Hepatocyte (in vitro differentiated cells): ENCODE results near the gene PCED1A. TPM values are rescaled to one million over a fixed set of nuclear protein-coding genes. Genes with fewer than 3 reads are reported as not detected.

ENCODE experiments used
- DNase-seq: peaks from one replicate; pipeline ENCODE4 v3.0.0-alpha.2; 2016; ENCODE audit warnings: low spot score
- H2AFZ ChIP-seq: fragments of 200-600 bp; sonication (generic); 2 replicates; pipeline ENCODE4 v1.6.0; 2016; ENCODE audit warnings: antibody characterized with exemption, mild to moderate bottlenecking
- H3K27ac ChIP-seq: fragments of 200-600 bp; sonication (generic); 2 replicates; pipeline ENCODE4 v1.5.1; 2016; ENCODE audit warnings: mild to moderate bottlenecking
- H3K27me3 ChIP-seq: fragments of 200-600 bp; sonication (generic); 2 replicates; pipeline ENCODE4 v1.6.1; 2016
- H3K36me3 ChIP-seq: fragments of 200-600 bp; sonication (generic); replicated peaks from 2 replicates; pipeline ENCODE4 v1.5.1; 2016; ENCODE audit warnings: low read depth; ENCODE audit not compliant: insufficient read depth
- H3K4me1 ChIP-seq: fragments of 200-600 bp; sonication (generic); 2 replicates; pipeline ENCODE4 v1.5.1; 2016; ENCODE audit warnings: mild to moderate bottlenecking, moderate library complexity; ENCODE audit not compliant: insufficient read depth
- H3K4me2 ChIP-seq: fragments of 200-600 bp; sonication (generic); 2 replicates; pipeline ENCODE4 v1.6.0; 2016
- H3K4me3 ChIP-seq: fragments of 200-600 bp; sonication (generic); 2 replicates; pipeline ENCODE4 v1.5.1; 2016; ENCODE audit warnings: mild to moderate bottlenecking
- H3K79me2 ChIP-seq: fragments of 200-600 bp; sonication (generic); 2 replicates; pipeline ENCODE4 v1.6.0; 2017; ENCODE audit warnings: mild to moderate bottlenecking
- H3K9me2 ChIP-seq: fragments of 200-600 bp; sonication (generic); replicated peaks from 2 replicates; pipeline ENCODE4 v1.6.0; 2017; ENCODE audit warnings: mild to moderate bottlenecking; ENCODE audit not compliant: insufficient read depth
- H3K9me3 ChIP-seq: fragments of 200-600 bp; sonication (generic); 2 replicates; pipeline ENCODE4 v1.5.1; 2016; ENCODE audit warnings: low read depth, mild to moderate bottlenecking
- H4K20me1 ChIP-seq: fragments of 200-600 bp; sonication (generic); 2 replicates; pipeline ENCODE4 v1.6.0; 2016; ENCODE audit warnings: mild to moderate bottlenecking; ENCODE audit not compliant: insufficient read depth, poor library complexity, severe bottlenecking
- CTCF ChIP-seq: fragments of 200-600 bp; sonication (generic); IDR thresholded peaks from 2 replicates; pipeline ENCODE4 v1.5.1; 2016; ENCODE audit warnings: antibody characterized with exemption, mild to moderate bottlenecking; ENCODE audit not compliant: poor library complexity
- EZH2 ChIP-seq: fragments of 200-600 bp; sonication (generic); IDR thresholded peaks from 2 replicates; pipeline ENCODE4 v1.6.1; 2016; ENCODE audit warnings: antibody characterized with exemption, mild to moderate bottlenecking, borderline replicate concordance
- EZH2phosphoT487 ChIP-seq: fragments of 200-600 bp; sonication (generic); IDR thresholded peaks from one replicate; pipeline ENCODE4 v1.6.1; 2018; ENCODE audit warnings: antibody characterized with exemption, mild to moderate bottlenecking, low read depth, moderate library complexity; ENCODE audit not compliant: unreplicated experiment, severe bottlenecking
- WGBS: methylation state at CpG from one replicate; pipeline ENCODE4 v1.1.6; 2016; ENCODE audit warnings: low lambda C conversion rate; ENCODE audit errors: missing lambda C conversion rate; 5-methylcytosine and 5-hydroxymethylcytosine counted together
- polyA plus RNA-seq: library from polyadenylated mRNA; unstranded; fragments of >200 nt; fragmentation: Nextera tagmentation; extraction: Ambion mirVana; gene quantifications from 2 replicates; pipeline ENCODE4 v1.2.1, GENCODE V29; 2016
- total RNA-seq: library from RNA; depleted of rRNA; stranded (reverse); fragments of >200 nt; gene quantifications from 2 replicates; pipeline ENCODE4 v1.2.3, GENCODE V29; 2014

PCED1A gene
- total and polyA plus RNA-seq, 2 experiments from 2014 or later, result 41.2 to 43.0 TPM

DNA sequence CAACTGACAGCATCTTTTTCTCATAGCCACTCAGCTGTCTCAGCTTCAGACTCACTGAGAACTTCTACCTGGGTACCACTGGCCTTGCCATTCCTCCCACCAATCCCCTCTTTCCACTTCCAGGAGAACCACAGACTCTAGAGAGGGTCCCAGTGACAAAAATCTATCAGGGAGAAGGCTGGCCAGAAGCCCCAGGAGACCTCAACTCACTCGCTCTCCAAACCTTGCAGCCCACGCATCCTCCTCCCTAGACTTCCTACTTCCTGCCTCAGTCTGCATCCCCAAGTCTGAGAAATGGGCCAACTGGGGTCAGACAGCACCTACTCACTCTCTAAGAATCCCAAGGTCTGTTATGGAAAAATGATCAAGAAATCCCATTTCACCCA, 23.1 kb downstream of the PCED1A start:
- no peak overlapping the region for H3K27ac ChIP-seq
- H3K36me3 ChIP-seq, result no peaks in the 10 kb centered on the region
- H3K4me1 ChIP-seq, result peaks cover 27% of the 10 kb centered on the region
- no peak for DNase-seq
- no peaks in the 10 kb centered on the region for H3K79me2 ChIP-seq
- H3K4me3 ChIP-seq, result no peak overlapping the region
- peaks cover 8% of the 10 kb centered on the region for H3K27me3 ChIP-seq
- TF ChIP-seq EZH2 (no peak), CTCF (no peak), EZH2phosphoT487 (no peak)
- 97% methylated on average over 2 of the region's 2 CpGs for WGBS
- no peaks in the 10 kb centered on the region for H3K9me2 ChIP-seq
- H4K20me1 ChIP-seq, result no peaks in the 10 kb centered on the region
- no peak overlapping the region for H2AFZ ChIP-seq
- H3K4me2 ChIP-seq, result no peak overlapping the region
- no peaks in the 10 kb centered on the region for H3K9me3 ChIP-seq

- Histone ChIP-seq H3K9me3 (no peaks in the 10 kb centered on the region), H3K36me3 (no peaks in the 10 kb centered on the region), H3K4me1 (peaks cover 26% of the 10 kb centered on the region), H3K9me2 (no peaks in the 10 kb centered on the region), H3K79me2 (no peaks in the 10 kb centered on the region), H3K27ac (no peak overlapping the region), H3K27me3 (peaks cover 8% of the 10 kb centered on the region), H4K20me1 (no peaks in the 10 kb centered on the region), H3K4me3 (no peak overlapping the region), H3K4me2 (no peak overlapping the region), H2AFZ (no peak overlapping the region)
- TF ChIP-seq EZH2 (no peak), CTCF (no peak), EZH2phosphoT487 (no peak)
- DNase-seq, result no peak
- WGBS, result 84% methylated on average over 18 of the region's 20 CpGs
These were observed 23.7 kb downstream of the PCED1A start for GRCh38 chr20:2816583-2817340.

DNA sequence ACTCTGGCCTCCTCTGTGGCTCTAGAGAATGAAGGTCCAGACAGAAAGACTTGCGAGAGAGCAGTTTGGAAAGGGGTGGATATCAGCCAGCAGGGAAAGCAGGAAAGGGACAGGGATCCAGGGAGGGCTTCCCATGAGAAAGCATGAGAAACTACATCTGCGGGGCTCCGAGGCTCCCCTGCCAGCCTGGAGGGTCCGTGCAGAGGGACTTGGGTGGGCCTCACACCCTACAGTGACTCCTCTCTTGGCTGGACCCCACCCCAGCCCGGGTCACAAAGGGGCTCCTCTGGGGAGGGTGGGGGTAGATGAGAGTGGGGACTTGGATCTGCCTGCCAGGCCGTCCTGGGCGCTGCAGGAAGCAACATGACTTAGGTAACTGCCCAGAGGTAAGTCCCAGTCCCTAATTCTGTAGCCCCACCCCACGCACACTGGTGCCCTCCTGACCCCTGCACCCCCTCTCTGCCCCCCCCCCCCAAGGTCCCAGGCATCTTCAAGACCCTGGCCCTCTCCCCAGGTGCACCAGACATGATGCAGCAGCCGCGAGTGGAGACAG, 24.3 kb downstream of the PCED1A start, which contains the start of gene TMEM239:
TMEM239 (plus strand) TSS at position 335 of the 553 bp plus-strand sequence; CDS start at position 526, 191 bp downstream.
- Histone ChIP-seq H3K27ac (no peak within 1 kb of the TSS), H3K4me3 (no peak within 1 kb of the TSS), H4K20me1 (no peaks in the 10 kb centered on the region), H2AFZ (no peak within 1 kb of the TSS), H3K9me2 (no peaks in the 10 kb centered on the region), H3K4me1 (peaks cover 19% of the 10 kb centered on the region), H3K4me2 (no peak within 1 kb of the TSS), H3K36me3 (no peaks in the 10 kb centered on the region), H3K27me3 (peaks cover 4% of the 10 kb centered on the region), H3K79me2 (no peaks in the 10 kb centered on the region), H3K9me3 (no peaks in the 10 kb centered on the region)
- WGBS, result 95% methylated on average over 6 of the region's 10 CpGs
- no peak for DNase-seq
- no peak for TF ChIP-seq CTCF
- no peak for TF ChIP-seq EZH2phosphoT487
- no peak for TF ChIP-seq EZH2
